D721Med (cell line): ENCODE results near the gene COG3.

Experiments
- DNase-seq: peaks from one replicate; pipeline ENCODE4 v3.0.0; 2011; ENCODE audit warnings: low spot score; ENCODE audit not compliant: insufficient read length
- FAIRE-seq: peaks from 2 replicates; lab custom pipeline; 2011; peaks lifted over from hg19 to GRCh38; lab: Jason Lieb, UNC
- CTCF ChIP-seq: IDR thresholded peaks from 2 replicates; pipeline ENCODE4 v1.5.1; 2012; ENCODE audit warnings: mild to moderate bottlenecking, control low read depth; ENCODE audit not compliant: insufficient read depth; ENCODE audit errors: missing control alignments

COG3 gene

GRCh38 chr13:45454204-45454603 lies 10.5 kb upstream of the COG3 start:
- no peak for TF ChIP-seq CTCF
- DNase-seq (no peak), FAIRE-seq (no peak)

- FAIRE-seq (no peak), DNase-seq (no peak)
- TF ChIP-seq CTCF = no peak
Measured at GRCh38 chr13:45456196-45456972, 8.4 kb upstream of the COG3 start.

- FAIRE-seq (peak; percentile 77), DNase-seq (no peak)
- TF ChIP-seq CTCF = no peak
Measured at GRCh38 chr13:45464141-45464686, 525 bp upstream of the COG3 start.

GRCh38 chr13:45466359-45466758 lies 1.6 kb downstream of the COG3 start:
- TF ChIP-seq CTCF = no peak
- FAIRE-seq (no peak), DNase-seq (no peak)

GRCh38 chr13:45468635-45469034 lies 3.9 kb downstream of the COG3 start:
- no peak for FAIRE-seq

GRCh38 chr13:45472171-45472705 lies 7.5 kb downstream of the COG3 start:
- FAIRE-seq (no peak), DNase-seq (no peak)
- TF ChIP-seq CTCF = no peak

More at GRCh38 chr13:45468635-45469034, 3.9 kb downstream of the COG3 start:
- TF ChIP-seq CTCF = no peak
- no peak for DNase-seq

- no peak for DNase-seq
- no peak for FAIRE-seq
- TF ChIP-seq CTCF = peak; percentile 37
Measured at GRCh38 chr13:45473627-45474026, 8.9 kb downstream of the COG3 start.
